GM21447 (cell line): ENCODE results near the gene SMTN.
"Not testable (repeated sequence)": the region's sequence is repeated elsewhere in the genome, so short reads cannot be mapped to it uniquely, and the experiment has no call there.

ENCODE experiments used
- ATAC-seq: cut with Tn5 transposase; IDR thresholded peaks from one replicate; pipeline ENCODE4 v1.9.1; 2021; ENCODE audit not compliant: unreplicated experiment

SMTN gene

DNA sequence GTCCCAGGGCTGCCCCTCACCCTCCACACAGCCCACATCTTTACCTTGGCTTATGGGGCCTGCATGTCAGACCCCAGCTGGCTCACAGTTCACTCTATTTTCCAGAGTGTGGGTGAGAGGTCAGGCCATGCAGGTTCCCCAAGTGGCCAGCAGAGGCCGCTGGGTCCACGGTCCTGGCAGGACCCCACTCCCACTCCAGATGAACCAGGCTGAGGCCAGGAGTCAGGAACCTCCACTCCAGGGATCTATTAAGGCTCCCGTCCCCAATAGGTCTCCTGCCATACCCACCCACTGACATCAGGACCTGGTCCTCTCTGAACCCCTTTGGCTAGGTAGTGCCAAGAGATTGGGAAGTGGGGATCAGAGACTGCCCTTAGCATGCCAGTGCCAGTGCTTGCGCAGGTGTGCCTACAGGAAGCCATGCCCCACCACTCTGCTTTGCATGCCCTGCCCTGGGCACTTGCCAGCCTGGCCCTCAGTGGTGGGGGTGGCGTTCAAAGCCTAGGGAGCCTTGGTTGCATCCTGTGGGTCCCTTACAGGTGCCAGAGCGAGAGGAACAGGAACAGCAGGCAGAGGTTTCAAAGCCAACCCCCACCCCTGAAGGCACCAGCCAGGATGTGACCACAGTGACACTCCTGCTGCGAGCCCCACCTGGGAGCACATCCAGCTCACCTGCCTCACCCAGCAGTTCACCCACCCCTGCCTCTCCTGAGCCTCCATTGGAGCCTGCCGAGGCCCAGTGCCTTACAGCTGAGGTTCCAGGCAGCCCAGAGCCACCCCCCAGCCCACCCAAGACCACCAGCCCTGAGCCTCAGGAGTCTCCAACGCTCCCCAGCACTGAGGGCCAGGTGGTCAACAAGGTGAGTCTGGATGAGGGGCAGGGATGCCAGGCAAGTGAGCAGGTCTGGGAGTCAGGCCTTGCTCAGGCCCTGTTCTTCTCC, 8.3 kb downstream of the SMTN start:
- ATAC-seq = no peak

- ATAC-seq = no peak
Measured at GRCh38 chr22:31090217-31091085, 9.3 kb downstream of the SMTN start.

DNA sequence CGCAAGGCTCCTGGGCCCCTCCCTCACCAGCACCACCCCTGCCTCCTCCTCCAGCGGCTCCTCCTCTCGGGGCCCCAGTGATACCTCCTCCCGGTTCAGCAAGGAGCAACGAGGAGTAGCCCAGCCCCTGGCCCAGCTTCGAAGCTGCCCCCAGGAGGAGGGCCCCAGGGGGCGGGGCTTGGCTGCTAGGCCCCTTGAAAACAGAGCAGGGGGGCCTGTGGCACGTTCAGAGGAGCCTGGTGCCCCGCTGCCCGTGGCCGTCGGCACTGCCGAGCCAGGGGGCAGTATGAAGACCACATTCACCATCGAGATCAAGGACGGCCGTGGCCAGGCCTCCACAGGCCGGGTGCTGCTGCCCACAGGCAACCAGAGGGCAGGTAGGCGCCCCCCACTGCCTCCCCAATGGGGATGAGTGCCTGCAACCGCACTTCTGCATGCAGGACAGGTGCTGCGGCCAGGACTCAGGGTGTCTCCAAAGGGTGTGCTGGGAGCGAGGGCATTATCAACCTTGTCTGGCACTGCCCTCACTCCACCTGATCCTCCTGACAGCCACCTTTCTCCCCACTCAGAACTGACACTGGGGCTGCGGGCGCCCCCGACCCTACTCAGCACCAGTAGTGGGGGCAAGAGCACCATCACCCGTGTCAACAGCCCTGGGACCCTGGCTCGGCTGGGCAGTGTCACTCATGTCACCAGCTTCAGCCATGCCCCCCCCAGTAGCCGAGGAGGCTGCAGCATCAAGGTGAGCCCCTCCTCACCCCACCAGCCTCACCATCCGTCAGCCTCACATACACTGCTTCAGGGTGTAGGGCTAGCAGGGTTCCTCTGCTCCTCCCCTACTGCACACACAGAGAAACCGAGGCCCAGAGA, 10.2 kb downstream of the SMTN start:
- ATAC-seq = no peak

GRCh38 chr22:31092161-31092560, 11.0 kb downstream of the SMTN start:
- no peak for ATAC-seq

- no peak for ATAC-seq
Measured at GRCh38 chr22:31093086-31093850, 12.2 kb downstream of the SMTN start.

DNA sequence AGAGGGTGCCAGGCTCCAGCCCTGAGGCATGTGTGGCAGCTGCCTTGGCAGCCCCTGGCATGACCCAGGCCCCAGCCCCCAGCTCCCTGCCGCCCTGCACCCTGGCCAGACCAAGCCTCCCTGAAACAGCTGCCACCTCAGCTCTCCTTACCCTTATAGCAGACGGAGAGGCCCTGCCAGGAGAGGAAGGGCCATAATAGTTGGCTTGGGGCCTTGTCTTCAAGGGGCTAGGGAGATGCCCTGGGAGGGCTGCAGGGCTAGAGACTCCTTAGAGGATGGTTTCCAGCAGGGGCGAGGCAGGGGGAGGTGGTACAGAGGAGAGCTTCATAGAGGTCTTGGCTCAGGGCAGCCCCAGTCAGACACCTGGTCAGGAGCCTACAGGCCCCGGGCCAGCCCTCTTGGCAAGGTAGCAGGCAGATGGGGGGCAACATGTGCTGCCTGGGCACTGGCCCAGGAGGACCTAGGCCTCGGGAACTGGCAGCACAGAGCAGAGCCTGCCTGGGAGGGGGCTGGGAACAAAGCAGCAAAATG, 13.0 kb downstream of the SMTN start:
- no peak for ATAC-seq

- no peak for ATAC-seq
Measured at GRCh38 chr22:31094741-31095140, 13.6 kb downstream of the SMTN start.

DNA sequence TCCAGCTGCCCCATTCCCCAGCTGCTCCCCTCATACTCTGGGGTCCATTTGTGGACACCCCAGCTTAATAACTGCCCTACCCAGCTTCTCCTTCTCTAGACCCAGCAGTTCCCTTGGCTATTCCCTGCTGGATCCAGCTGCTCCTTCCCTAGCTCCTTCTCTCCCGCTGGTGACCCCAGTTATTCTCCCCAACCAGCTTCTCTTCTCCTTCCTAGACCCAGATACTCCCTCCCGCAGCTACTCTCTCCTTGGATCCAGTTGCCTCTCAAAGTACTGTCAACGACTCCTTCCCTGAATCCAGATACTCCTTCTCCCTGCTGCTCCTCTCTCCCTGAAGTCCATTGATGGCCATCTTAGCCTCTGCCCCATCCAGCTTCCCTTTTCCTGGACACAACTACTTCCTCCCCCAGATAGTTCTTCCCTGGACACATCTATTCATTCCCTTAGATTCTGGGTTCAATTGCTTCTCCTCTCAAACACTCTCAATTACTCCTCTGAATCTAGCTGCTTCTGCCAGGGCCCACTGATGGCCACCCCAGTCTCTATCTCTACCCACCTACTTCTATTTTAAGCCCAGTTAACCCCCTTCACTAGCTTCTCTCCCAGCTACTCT, 14.6 kb downstream of the SMTN start:
- ATAC-seq = no peak

- no peak for ATAC-seq
Measured at GRCh38 chr22:31096657-31097279, 15.7 kb downstream of the SMTN start.

DNA sequence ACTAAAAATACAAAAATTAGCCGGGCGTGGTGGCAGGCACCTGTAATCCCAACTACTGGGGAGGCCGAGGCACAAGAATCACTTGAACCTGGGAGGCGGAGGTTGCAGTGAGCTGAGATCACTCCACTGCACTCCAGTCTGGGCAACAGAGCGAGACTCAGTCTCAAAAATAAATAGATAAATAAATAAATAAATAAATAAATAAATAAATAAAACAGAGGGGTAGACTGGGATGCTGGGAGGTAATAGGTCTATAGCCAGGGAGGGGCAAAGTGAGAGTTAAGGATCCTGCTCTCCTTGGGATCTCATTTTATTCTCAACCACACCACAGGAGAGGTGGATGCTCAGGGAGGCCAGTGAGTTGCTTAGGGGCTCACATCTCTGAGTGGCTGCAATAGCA, 16.4 kb downstream of the SMTN start:
- not testable (repeated sequence) for ATAC-seq

- ATAC-seq = no peak
Measured at GRCh38 chr22:31097941-31098631, 17.0 kb downstream of the SMTN start.

DNA sequence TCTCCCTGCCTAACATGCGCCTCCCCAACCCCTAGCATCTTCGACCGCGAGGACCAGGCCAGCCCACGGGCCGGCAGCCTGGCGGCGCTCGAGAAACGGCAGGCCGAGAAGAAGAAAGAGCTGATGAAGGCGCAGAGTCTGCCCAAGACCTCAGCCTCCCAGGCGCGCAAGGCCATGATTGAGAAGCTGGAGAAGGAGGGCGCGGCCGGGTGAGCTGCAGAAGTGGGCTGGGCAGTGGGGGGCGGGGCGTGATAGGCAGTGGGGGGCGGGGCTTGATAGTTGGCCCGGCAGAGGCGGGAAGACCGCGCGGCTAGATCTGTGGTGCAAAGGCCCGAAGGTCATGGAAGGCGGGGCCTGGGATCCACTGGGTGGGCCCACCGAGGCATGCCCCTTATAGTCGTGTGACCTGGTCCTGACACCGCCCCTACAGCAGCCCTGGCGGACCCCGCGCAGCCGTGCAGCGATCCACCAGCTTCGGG, 17.6 kb downstream of the SMTN start:
- no peak for ATAC-seq

DNA sequence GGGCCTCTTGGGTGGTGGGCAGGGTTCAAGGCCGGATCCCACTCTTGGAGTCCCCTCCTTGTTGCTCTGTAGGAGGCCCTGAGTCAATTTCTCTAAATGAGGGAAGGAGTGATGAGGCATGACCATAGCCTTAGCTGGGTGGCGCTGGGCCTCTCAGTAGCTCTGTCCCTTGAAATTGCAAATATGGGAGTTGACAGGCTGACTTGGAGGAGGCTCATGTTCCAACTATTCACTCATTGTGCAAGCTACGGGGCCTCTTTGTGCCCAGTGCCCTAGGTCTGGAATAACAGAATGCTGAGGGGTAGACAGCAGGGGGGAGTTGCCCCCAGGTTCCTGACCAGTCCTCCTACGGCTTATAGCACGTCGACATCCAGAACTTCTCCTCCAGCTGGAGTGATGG, 18.3 kb downstream of the SMTN start:
- ATAC-seq = no peak

DNA sequence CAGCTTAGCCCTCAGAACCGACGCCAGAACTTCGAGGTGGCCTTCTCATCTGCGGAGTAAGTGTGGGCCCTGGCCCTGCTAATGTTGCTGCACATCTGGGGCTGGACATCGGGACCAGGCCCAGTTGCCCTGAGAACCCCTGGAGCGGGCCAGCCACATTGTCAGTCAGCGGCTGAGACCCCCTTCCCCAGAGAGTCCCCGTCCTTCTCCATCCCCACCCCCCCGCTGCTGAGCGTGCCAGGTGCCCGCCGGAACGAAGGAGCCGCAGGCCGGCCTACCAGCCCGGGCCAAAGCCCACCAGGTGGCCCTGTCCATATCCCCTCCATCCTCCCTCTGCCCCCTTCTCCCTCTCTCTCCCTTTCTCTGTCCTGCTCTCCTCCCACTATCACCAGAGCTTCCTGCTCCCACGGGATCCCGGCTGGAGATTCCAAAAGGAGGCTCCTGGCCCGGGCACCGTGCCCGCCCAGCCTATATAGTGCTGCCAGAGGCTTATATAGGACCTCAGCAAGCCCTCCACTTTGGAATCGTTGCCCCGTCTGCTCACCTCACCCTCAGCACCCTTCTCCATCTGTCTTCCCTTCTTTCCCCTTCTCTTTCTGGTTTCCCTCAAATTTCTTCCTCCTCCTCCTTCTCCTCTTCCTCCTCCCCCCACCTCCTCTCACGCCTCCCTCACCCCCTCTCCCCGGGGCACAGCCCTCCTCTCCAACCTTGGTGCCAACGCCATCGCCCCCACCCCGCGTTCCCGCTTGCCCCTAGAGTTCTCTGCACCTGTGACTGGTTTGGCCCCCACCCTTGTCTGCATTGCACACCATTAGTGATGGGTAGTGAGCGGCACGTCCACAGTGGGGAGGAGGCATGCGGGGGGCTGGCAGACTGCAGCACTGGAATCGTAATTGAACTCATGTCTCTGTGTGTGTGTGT, 19.0 kb downstream of the SMTN start:
- no peak for ATAC-seq

DNA sequence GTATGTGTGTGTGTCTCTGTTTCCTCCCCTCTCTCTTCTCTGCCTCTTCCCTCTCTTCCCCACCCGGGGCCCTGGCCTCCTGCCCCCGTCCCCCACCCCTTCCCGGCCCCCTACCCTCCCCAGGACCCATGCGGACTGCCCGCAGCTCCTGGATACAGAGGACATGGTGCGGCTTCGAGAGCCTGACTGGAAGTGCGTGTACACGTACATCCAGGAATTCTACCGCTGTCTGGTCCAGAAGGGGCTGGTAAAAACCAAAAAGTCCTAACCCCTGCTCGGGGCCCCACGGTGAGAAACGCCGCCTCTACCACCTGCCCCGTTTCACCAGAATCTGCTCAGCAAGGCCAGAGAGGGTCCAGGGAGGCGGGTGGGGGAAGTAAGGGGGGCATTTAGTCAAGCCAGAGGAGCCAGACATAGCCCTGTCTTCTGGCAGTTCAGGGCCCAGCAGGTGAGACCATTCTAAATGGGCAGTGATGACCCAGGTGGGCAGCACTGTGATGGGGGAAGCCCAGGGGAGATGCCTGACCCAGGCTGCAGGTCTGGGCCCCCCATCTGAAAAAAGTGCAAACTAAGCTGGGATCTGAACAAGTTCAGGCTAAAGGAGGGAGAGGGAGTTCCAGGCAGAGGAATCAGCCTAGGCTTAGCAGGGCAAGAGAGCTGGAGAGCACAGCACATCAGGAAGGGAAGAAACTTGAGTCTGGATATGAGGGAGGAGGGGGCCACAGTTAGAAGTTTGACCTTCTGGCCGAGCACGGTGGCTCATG, 19.8 kb downstream of the SMTN start:
- no peak for ATAC-seq

DNA sequence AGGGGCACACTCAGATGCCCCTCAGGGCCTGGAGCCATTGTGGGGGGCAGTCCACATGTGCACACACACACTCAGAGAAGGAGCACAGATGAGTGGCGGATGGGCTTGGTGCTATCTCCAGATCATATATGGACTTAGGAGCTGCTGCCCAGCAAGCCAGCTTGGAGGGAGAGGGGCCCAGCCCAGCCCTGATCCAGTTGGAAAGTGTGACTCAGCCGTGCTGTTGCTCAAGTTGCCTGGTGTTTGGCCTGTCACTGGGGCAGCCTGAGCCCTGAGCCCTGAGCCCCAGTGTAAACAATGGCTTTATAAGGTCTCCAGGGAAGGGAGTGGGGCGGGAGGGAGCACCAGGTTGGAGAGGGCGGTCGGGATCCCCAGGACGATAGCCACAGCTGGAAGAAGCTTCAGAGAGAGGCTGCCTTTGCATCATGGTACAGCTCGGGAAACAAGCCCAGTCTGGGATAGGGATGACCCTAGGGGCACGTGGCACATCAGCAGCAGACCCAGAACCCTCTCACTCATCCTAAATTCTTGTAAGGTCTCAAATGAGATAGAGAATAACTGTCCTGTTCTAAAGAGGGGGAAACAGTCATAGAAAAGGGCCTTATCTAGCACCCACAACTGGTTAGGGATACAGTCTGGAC, 21.4 kb downstream of the SMTN start:
- no peak for ATAC-seq
